GM23338 (cell line): ENCODE results near the gene SMCO3. TPM values are rescaled to one million over a fixed set of nuclear protein-coding genes. Genes with fewer than 3 reads are reported as not detected.

Source experiments
- ATAC-seq: fragments of 200-7000 bp; cut with Tn5 transposase; 3 replicates; pipeline ENCODE4 v1.9.1; 2020
- DNase-seq: peaks from one replicate; pipeline ENCODE4 v3.0.0-alpha.2; 2015; ENCODE audit warnings: low spot score
- H2AFZ ChIP-seq: fragments of 200-600 bp; sonication (generic); 2 replicates; pipeline ENCODE4 v1.8.0; 2016; ENCODE audit warnings: antibody characterized with exemption, mild to moderate bottlenecking, moderate library complexity
- H3F3A ChIP-seq: fragments of 200-600 bp; sonication (generic); replicated peaks from 2 replicates; pipeline ENCODE4 v1.8.0; 2017; ENCODE audit warnings: antibody characterized with exemption, mixed run types, low read depth
- H3K27ac ChIP-seq: fragments of 200-600 bp; sonication (generic); 2 replicates; pipeline ENCODE4 v1.6.1; 2016; ENCODE audit warnings: low read depth
- H3K27me3 ChIP-seq: fragments of 200-600 bp; sonication (generic); 2 replicates; pipeline ENCODE4 v1.8.0; 2016; ENCODE audit warnings: mild to moderate bottlenecking, mixed run types, moderate library complexity; ENCODE audit not compliant: insufficient read depth
- H3K36me3 ChIP-seq: fragments of 200-600 bp; sonication (generic); 2 replicates; pipeline ENCODE4 v1.8.0; 2016; ENCODE audit warnings: mild to moderate bottlenecking; ENCODE audit not compliant: insufficient read depth
- H3K4me1 ChIP-seq: fragments of 200-600 bp; sonication (generic); 2 replicates; pipeline ENCODE4 v1.8.0; 2016; ENCODE audit warnings: mild to moderate bottlenecking, moderate library complexity; ENCODE audit not compliant: insufficient read depth
- H3K4me2 ChIP-seq: fragments of 200-600 bp; sonication (generic); 2 replicates; pipeline ENCODE4 v1.7.1; 2017; ENCODE audit warnings: mixed run types
- H3K4me3 ChIP-seq: fragments of 200-600 bp; sonication (generic); 2 replicates; pipeline ENCODE4 v1.6.1; 2016; ENCODE audit warnings: mixed run types
- H3K79me2 ChIP-seq: fragments of 200-600 bp; sonication (generic); replicated peaks from 2 replicates; pipeline ENCODE4 v1.8.0; 2017; ENCODE audit warnings: mild to moderate bottlenecking; ENCODE audit not compliant: insufficient read depth
- H3K9me2 ChIP-seq: fragments of 200-600 bp; sonication (generic); 2 replicates; pipeline ENCODE4 v1.8.0; 2017; ENCODE audit not compliant: insufficient read depth
- H4K20me1 ChIP-seq: fragments of 200-600 bp; sonication (generic); replicated peaks from 2 replicates; pipeline ENCODE4 v1.8.0; 2017; ENCODE audit warnings: mild to moderate bottlenecking; ENCODE audit not compliant: insufficient read depth
- H3K27ac Mint-ChIP-seq: 2 replicates; pipeline ENCODE4 v1.8.0; 2020; ENCODE audit warnings: inconsistent platforms, mild to moderate bottlenecking, moderate library complexity, mixed read lengths
- H3K27me3 Mint-ChIP-seq: 3 replicates; pipeline ENCODE4 v1.8.0; 2022; ENCODE audit warnings: low read depth, mild to moderate bottlenecking, moderate library complexity, mixed read lengths, inconsistent platforms; ENCODE audit not compliant: insufficient read depth, poor library complexity
- H3K36me3 Mint-ChIP-seq: 3 replicates; pipeline ENCODE4 v1.8.0; 2021; ENCODE audit warnings: low read depth, mild to moderate bottlenecking, inconsistent platforms, moderate library complexity, mixed read lengths
- H3K4me1 Mint-ChIP-seq: 3 replicates; pipeline ENCODE4 v1.8.0; 2020; ENCODE audit warnings: mild to moderate bottlenecking, inconsistent platforms, mixed read lengths
- H3K4me3 Mint-ChIP-seq: 3 replicates; pipeline ENCODE4 v1.8.0; 2021; ENCODE audit warnings: moderate library complexity, mild to moderate bottlenecking, inconsistent platforms, mixed read lengths
- H3K9me3 Mint-ChIP-seq: 3 replicates; pipeline ENCODE4 v1.8.0; 2020; ENCODE audit warnings: moderate library complexity, mild to moderate bottlenecking, inconsistent platforms, mixed read lengths
- CREB1 ChIP-seq: fragments of 250-450 bp; sonication (Bioruptor Pico); IDR thresholded peaks from 2 replicates; pipeline ENCODE4 v1.5.0; 2020; ENCODE audit warnings: low read depth, mild to moderate bottlenecking, moderate library complexity
- EZH2 ChIP-seq: fragments of 200-600 bp; sonication (generic); IDR thresholded peaks from one replicate; pipeline ENCODE4 v1.8.0; 2017; ENCODE audit warnings: antibody characterized with exemption, mild to moderate bottlenecking, low read depth; ENCODE audit not compliant: unreplicated experiment
- EZH2phosphoT487 ChIP-seq: fragments of 200-600 bp; sonication (generic); IDR thresholded peaks from one replicate; pipeline ENCODE4 v1.8.1; 2018; ENCODE audit warnings: antibody characterized with exemption; ENCODE audit not compliant: unreplicated experiment
- JUNB ChIP-seq: IDR thresholded peaks from one replicate; pipeline ENCODE4 v1.6.1; 2016; ENCODE audit warnings: antibody characterized with exemption; ENCODE audit not compliant: unreplicated experiment
- NANOG ChIP-seq: IDR thresholded peaks from 2 replicates; pipeline ENCODE4 v1.6.1; 2016; ENCODE audit warnings: antibody characterized with exemption, borderline replicate concordance
- POLR2AphosphoS5 ChIP-seq: IDR thresholded peaks from 2 replicates; pipeline ENCODE4 v1.6.1; 2016; ENCODE audit warnings: antibody characterized with exemption, low read depth
- STAT1 ChIP-seq: IDR thresholded peaks from one replicate; pipeline ENCODE4 v1.6.1; 2016; ENCODE audit warnings: antibody characterized with exemption; ENCODE audit not compliant: unreplicated experiment
- ZNF114 ChIP-seq: fragments of 250-450 bp; sonication (Bioruptor Pico); IDR thresholded peaks from 2 replicates; pipeline ENCODE4 v1.5.0; 2020; ENCODE audit warnings: mild to moderate bottlenecking, moderate library complexity
- ZNF331 ChIP-seq: fragments of 250-450 bp; sonication (Bioruptor Pico); IDR thresholded peaks from 2 replicates; pipeline ENCODE4 v1.5.0; 2020; ENCODE audit warnings: low read depth, mild to moderate bottlenecking, moderate library complexity
- polyA plus RNA-seq: library from polyadenylated mRNA; unstranded; fragments of >200 nt; fragmentation: Nextera tagmentation; extraction: Ambion mirVana; gene quantifications from 2 replicates; pipeline ENCODE4 v1.2.1, GENCODE V29; 2016
- total RNA-seq: library from RNA; depleted of rRNA; stranded (reverse); fragments of >200 nt; shearing (Covaris generic); gene quantifications from 2 replicates; pipeline ENCODE4 v1.2.3, GENCODE V29; 2014
- TF ChIP-seq, protein P1 (sequence below): IDR thresholded peaks from 2 replicates; pipeline ENCODE4 v1.6.1; 2016; ENCODE audit warnings: antibody characterized with exemption
- TF ChIP-seq, protein P2 (sequence below): IDR thresholded peaks from one replicate; pipeline ENCODE4 v1.6.1; 2018; ENCODE audit warnings: antibody characterized with exemption; ENCODE audit not compliant: unreplicated experiment
- TF ChIP-seq, protein P3 (sequence below), 2 experiments: fragments of 200-600 bp in 1 of 2; sonication (generic) in 1 of 2; conservative IDR thresholded peaks; 2 replicates each; pipeline versions ENCODE4 v1.5.1 to v1.6.1; 2016 to 2017; ENCODE audit warnings: antibody characterized with exemption in 2 of 2, low read depth in 2 of 2, mild to moderate bottlenecking in 2 of 2, moderate library complexity in 1 of 2

Gene SMCO3
- total and polyA plus RNA-seq, 2 experiments from 2014 or later = 0.13 TPM; not detected in 1

DNA sequence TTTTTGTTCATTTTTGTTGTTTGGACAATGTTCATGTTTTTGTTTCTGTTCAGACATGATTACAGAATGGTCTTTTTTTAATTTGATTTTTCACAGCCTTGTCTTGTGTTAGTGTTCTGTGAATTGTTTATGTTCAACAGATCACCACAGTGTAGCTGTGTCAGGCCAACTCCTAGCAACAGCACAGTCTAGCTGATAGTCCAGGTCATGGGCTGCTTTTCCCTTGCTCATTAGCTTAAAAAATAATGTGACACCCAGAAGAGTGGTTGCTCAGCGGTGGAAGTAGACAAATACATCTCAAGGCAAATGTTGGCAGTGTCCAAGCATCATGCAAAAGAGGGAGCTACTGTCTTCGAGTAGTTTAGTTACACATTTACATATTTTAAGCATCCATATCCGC is 33.1 kb downstream of the SMCO3 start:
- TF ChIP-seq JUNB (no peak), CREB1 (no peak), EZH2 (no peak), NANOG (no peak), STAT1 (no peak), ZNF331 (CRISPR knock-in tag) (no peak), EZH2phosphoT487 (no peak)
- TF ChIP-seq, protein P1, sequence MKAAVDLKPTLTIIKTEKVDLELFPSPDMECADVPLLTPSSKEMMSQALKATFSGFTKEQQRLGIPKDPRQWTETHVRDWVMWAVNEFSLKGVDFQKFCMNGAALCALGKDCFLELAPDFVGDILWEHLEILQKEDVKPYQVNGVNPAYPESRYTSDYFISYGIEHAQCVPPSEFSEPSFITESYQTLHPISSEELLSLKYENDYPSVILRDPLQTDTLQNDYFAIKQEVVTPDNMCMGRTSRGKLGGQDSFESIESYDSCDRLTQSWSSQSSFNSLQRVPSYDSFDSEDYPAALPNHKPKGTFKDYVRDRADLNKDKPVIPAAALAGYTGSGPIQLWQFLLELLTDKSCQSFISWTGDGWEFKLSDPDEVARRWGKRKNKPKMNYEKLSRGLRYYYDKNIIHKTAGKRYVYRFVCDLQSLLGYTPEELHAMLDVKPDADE = no peak
- TF ChIP-seq, protein P2, sequence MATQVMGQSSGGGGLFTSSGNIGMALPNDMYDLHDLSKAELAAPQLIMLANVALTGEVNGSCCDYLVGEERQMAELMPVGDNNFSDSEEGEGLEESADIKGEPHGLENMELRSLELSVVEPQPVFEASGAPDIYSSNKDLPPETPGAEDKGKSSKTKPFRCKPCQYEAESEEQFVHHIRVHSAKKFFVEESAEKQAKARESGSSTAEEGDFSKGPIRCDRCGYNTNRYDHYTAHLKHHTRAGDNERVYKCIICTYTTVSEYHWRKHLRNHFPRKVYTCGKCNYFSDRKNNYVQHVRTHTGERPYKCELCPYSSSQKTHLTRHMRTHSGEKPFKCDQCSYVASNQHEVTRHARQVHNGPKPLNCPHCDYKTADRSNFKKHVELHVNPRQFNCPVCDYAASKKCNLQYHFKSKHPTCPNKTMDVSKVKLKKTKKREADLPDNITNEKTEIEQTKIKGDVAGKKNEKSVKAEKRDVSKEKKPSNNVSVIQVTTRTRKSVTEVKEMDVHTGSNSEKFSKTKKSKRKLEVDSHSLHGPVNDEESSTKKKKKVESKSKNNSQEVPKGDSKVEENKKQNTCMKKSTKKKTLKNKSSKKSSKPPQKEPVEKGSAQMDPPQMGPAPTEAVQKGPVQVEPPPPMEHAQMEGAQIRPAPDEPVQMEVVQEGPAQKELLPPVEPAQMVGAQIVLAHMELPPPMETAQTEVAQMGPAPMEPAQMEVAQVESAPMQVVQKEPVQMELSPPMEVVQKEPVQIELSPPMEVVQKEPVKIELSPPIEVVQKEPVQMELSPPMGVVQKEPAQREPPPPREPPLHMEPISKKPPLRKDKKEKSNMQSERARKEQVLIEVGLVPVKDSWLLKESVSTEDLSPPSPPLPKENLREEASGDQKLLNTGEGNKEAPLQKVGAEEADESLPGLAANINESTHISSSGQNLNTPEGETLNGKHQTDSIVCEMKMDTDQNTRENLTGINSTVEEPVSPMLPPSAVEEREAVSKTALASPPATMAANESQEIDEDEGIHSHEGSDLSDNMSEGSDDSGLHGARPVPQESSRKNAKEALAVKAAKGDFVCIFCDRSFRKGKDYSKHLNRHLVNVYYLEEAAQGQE = no peak
- TF ChIP-seq, protein P3, sequence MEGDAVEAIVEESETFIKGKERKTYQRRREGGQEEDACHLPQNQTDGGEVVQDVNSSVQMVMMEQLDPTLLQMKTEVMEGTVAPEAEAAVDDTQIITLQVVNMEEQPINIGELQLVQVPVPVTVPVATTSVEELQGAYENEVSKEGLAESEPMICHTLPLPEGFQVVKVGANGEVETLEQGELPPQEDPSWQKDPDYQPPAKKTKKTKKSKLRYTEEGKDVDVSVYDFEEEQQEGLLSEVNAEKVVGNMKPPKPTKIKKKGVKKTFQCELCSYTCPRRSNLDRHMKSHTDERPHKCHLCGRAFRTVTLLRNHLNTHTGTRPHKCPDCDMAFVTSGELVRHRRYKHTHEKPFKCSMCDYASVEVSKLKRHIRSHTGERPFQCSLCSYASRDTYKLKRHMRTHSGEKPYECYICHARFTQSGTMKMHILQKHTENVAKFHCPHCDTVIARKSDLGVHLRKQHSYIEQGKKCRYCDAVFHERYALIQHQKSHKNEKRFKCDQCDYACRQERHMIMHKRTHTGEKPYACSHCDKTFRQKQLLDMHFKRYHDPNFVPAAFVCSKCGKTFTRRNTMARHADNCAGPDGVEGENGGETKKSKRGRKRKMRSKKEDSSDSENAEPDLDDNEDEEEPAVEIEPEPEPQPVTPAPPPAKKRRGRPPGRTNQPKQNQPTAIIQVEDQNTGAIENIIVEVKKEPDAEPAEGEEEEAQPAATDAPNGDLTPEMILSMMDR (conservative IDR thresholded peaks at IDR 0.05; ENCODE audit: low read depth in 2 of 2) = no peak
- H3K9me2 ChIP-seq = no peaks in the 10 kb centered on the region
- no peak overlapping the region for H3K4me3 ChIP-seq
- H3K27ac Mint-ChIP-seq = no peak overlapping the region
- H3K4me3 Mint-ChIP-seq = no peak overlapping the region
- H3K27ac ChIP-seq = no peak overlapping the region
- H3K36me3 ChIP-seq = no peaks in the 10 kb centered on the region
- H3K9me3 Mint-ChIP-seq = no peaks in the 10 kb centered on the region
- peaks cover 2% of the 10 kb centered on the region for H3K27me3 Mint-ChIP-seq
- H4K20me1 ChIP-seq = peaks cover 14% of the 10 kb centered on the region; the same call in 1 of the 2 replicates
- H3K4me2 ChIP-seq = no peak overlapping the region
- H2AFZ ChIP-seq = no peak overlapping the region
- H3K4me1 ChIP-seq = peaks cover 17% of the 10 kb centered on the region
- peaks cover 20% of the 10 kb centered on the region for H3K4me1 Mint-ChIP-seq
- H3F3A ChIP-seq = no peaks in the 10 kb centered on the region
- H3K27me3 ChIP-seq = no peaks in the 10 kb centered on the region
- H3K79me2 ChIP-seq = peaks cover 2% of the 10 kb centered on the region; the same call in 1 of the 2 replicates
- ATAC-seq = no peak
- DNase-seq = no peak
- no peaks in the 10 kb centered on the region for H3K36me3 Mint-ChIP-seq

DNA sequence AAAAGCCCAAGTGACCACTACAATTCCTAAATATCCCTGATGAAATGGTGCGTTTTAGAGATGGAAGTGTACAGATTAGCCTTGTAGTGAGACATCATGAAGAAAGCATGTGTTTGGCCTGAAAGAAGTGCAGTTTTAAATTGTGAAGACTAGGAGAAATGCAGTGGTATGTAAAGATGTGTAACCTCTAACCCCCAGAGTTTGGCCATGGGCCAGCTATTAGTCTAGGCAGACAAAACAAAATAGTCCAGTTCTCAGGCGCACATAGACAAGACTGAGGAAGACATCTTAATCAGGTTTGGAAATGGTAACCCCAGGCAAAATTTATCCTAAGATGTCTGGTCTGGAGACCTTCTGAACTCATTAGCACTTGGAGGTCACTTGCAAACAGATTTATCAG is 34.1 kb downstream of the SMCO3 start:
- Histone ChIP-seq H3K79me2 (peaks cover 9% of the 10 kb centered on the region), H2AFZ (no peak overlapping the region), H3K4me2 (no peak overlapping the region), H3K36me3 (no peaks in the 10 kb centered on the region), H3F3A (no peaks in the 10 kb centered on the region), H4K20me1 (peaks cover 8% of the 10 kb centered on the region; the same call in 1 of the 2 replicates), H3K9me2 (no peaks in the 10 kb centered on the region), H3K4me1 (peaks cover 22% of the 10 kb centered on the region), H3K4me3 (no peak overlapping the region), H3K27me3 (no peaks in the 10 kb centered on the region), H3K27ac (no peak overlapping the region)
- Mint-ChIP-seq H3K4me1 (peaks cover 27% of the 10 kb centered on the region), H3K36me3 (no peaks in the 10 kb centered on the region), H3K27ac (no peak overlapping the region), H3K9me3 (no peaks in the 10 kb centered on the region), H3K4me3 (no peak overlapping the region), H3K27me3 (peaks cover 5% of the 10 kb centered on the region)
- DNase-seq = no peak
- ATAC-seq = no peak
- TF ChIP-seq ZNF114 (CRISPR knock-in tag) = no peak
- TF ChIP-seq CREB1 = no peak
- TF ChIP-seq NANOG = no peak
- no peak for TF ChIP-seq POLR2AphosphoS5
- TF ChIP-seq JUNB = no peak
